SK-N-SH (cell line): ENCODE results near the gene CDK9. TPM values are rescaled to one million over a fixed set of nuclear protein-coding genes. Genes with fewer than 3 reads are reported as not detected.
A peak's percentile ranks its signal among the peaks of the same experiment; 100 is the strongest.

ENCODE experiments used
- CTCF ChIA-PET: fragments of 300-600, 350-600 bp; formaldehyde crosslinking; extraction: SDS; loops from one replicate; lab custom pipeline; 2021; lab: Yijun Ruan, JAX
- POLR2A ChIA-PET: fragments of 350-600 bp; sonication (Branson Sonifier 250); formaldehyde crosslinking; extraction: SDS; loops from one replicate; lab custom pipeline; 2020; ENCODE audit warnings: antibody characterized with exemption, inconsistent platforms; lab: Yijun Ruan, JAX
- DNase-seq: peaks from one replicate; pipeline ENCODE4 v3.0.0; 2012
- H2AFZ ChIP-seq: fragments of 200-600 bp; sonication (generic); 2 replicates; pipeline ENCODE4 v1.8.1; 2016; ENCODE audit warnings: antibody characterized with exemption, mild to moderate bottlenecking, low read depth
- H3F3A ChIP-seq: fragments of 200-600 bp; sonication (generic); replicated peaks from 2 replicates; pipeline ENCODE3; 2016; ENCODE audit warnings: antibody characterized with exemption, mild to moderate bottlenecking; ENCODE audit not compliant: insufficient read depth
- H3K27ac ChIP-seq, 2 experiments: fragments of 200-500 bp in 1 of 2; fragments of 200-600 bp in 1 of 2; sonication (Bioruptor generic) in 1 of 2; sonication (generic), shearing (Covaris generic) in 1 of 2; 2 replicates each; pipeline versions ENCODE4 v1.5.1 to v1.6.1; 2014 to 2016; ENCODE audit warnings: low read depth in 2 of 2, inconsistent platforms in 1 of 2, low read length in 1 of 2, mild to moderate bottlenecking in 1 of 2, mixed read lengths in 1 of 2
- H3K27me3 ChIP-seq: fragments of 200-600 bp; sonication (generic), shearing (Covaris generic); 2 replicates; pipeline ENCODE4 v1.6.1; 2016; ENCODE audit warnings: mixed run types; ENCODE audit not compliant: insufficient read depth
- H3K36me3 ChIP-seq, 2 experiments: fragments of 200-500 bp in 1 of 2; fragments of 200-600 bp in 1 of 2; sonication (Bioruptor generic) in 1 of 2; sonication (generic) in 1 of 2; replicated peaks in 1 of 2; 2 replicates each; pipeline versions ENCODE3 to v1.5.1; 2014 to 2016; ENCODE audit warnings: low read length in 1 of 2, mild to moderate bottlenecking in 1 of 2; ENCODE audit not compliant: insufficient read depth in 2 of 2, control insufficient read depth in 1 of 2
- H3K4me1 ChIP-seq, 2 experiments: fragments of 200-500 bp in 1 of 2; fragments of 200-600 bp in 1 of 2; sonication (Bioruptor generic) in 1 of 2; sonication (generic), shearing (Covaris generic) in 1 of 2; 2 replicates each; pipeline versions ENCODE4 v1.5.1 to v1.6.1; 2014 to 2016; ENCODE audit warnings: low read depth in 1 of 2, low read length in 1 of 2, mixed run types in 1 of 2; ENCODE audit not compliant: insufficient read depth in 2 of 2, control insufficient read depth in 1 of 2
- H3K4me2 ChIP-seq: fragments of 200-600 bp; sonication (generic), shearing (Covaris generic); 2 replicates; pipeline ENCODE4 v1.6.1; 2017; ENCODE audit warnings: mixed run types
- H3K4me3 ChIP-seq, 2 experiments: fragments of 200-500 bp in 1 of 2; fragments of 200-600 bp in 1 of 2; sonication (Bioruptor generic) in 1 of 2; sonication (generic), shearing (Covaris generic) in 1 of 2; 2 replicates each; pipeline versions ENCODE4 v1.5.1 to v1.8.1; 2014 to 2016; ENCODE audit warnings: low read depth in 2 of 2, inconsistent platforms in 1 of 2, low read length in 1 of 2, mild to moderate bottlenecking in 1 of 2, mixed read lengths in 1 of 2, moderate library complexity in 1 of 2
- H3K79me2 ChIP-seq: fragments of 200-600 bp; sonication (generic); 2 replicates; pipeline ENCODE4 v1.8.1; 2017; ENCODE audit warnings: mild to moderate bottlenecking; ENCODE audit not compliant: insufficient read depth
- H3K9ac ChIP-seq: fragments of 200-600 bp; sonication (generic); 2 replicates; pipeline ENCODE4 v1.6.1; 2017; ENCODE audit warnings: mixed run types
- H3K9me2 ChIP-seq: fragments of 200-600 bp; sonication (generic); 2 replicates; pipeline ENCODE4 v1.6.1; 2017; ENCODE audit warnings: mixed run types
- H3K9me3 ChIP-seq: fragments of 200-600 bp; sonication (generic); 2 replicates; pipeline ENCODE4 v1.6.1; 2017; ENCODE audit warnings: mixed run types, mild to moderate bottlenecking, moderate library complexity
- H4K20me1 ChIP-seq: fragments of 200-600 bp; sonication (generic); 2 replicates; pipeline ENCODE4 v1.6.1; 2017; ENCODE audit warnings: mild to moderate bottlenecking, mixed run types; ENCODE audit not compliant: insufficient read depth
- CHD2 ChIP-seq: fragments of 150-350 bp; IDR thresholded peaks from 2 replicates; pipeline ENCODE4 v1.6.1; 2018; ENCODE audit warnings: low read length; ENCODE audit not compliant: partially characterized antibody
- FOXJ3 ChIP-seq: sonication (generic); formaldehyde crosslinking; IDR thresholded peaks from 2 replicates; pipeline ENCODE4 v1.5.1; 2020; ENCODE audit warnings: mild to moderate bottlenecking, missing genetic modification reagents
- GATA2 ChIP-seq: sonication (generic); formaldehyde crosslinking; IDR thresholded peaks from 2 replicates; pipeline ENCODE4 v1.5.0; 2020; ENCODE audit warnings: mild to moderate bottlenecking, missing genetic modification reagents
- NFIC ChIP-seq: IDR thresholded peaks from 2 replicates; pipeline ENCODE4 v1.4.0; 2012; ENCODE audit warnings: borderline replicate concordance
- POLR2AphosphoS5 ChIP-seq: IDR thresholded peaks from 2 replicates; pipeline ENCODE4 v1.6.1; 2012; ENCODE audit warnings: low read depth, low read length
- RAD21 ChIP-seq: IDR thresholded peaks from 2 replicates; pipeline ENCODE4 v1.6.1; 2012; ENCODE audit warnings: mild to moderate bottlenecking, low read length
- RFX5 ChIP-seq: IDR thresholded peaks from 2 replicates; pipeline ENCODE4 v1.6.1; 2012; ENCODE audit warnings: mild to moderate bottlenecking, improper control_type of control experiment, low read length
- RXRA ChIP-seq: IDR thresholded peaks from 2 replicates; pipeline ENCODE4 v1.4.0; 2012; ENCODE audit warnings: low read depth, mild to moderate bottlenecking, borderline replicate concordance
- SIN3A ChIP-seq: IDR thresholded peaks from 2 replicates; pipeline ENCODE4 v1.6.1; 2012; ENCODE audit warnings: low read depth, mild to moderate bottlenecking, low read length, moderate library complexity, borderline replicate concordance
- SMC3 ChIP-seq: IDR thresholded peaks from 2 replicates; pipeline ENCODE4 v1.6.1; 2012; ENCODE audit warnings: low read depth, low read length, improper control_type of control experiment
- TAF1 ChIP-seq: IDR thresholded peaks from 2 replicates; pipeline ENCODE4 v1.6.1; 2012; ENCODE audit warnings: low read depth, mild to moderate bottlenecking, low read length, moderate library complexity, borderline replicate concordance
- TCF12 ChIP-seq: IDR thresholded peaks from 2 replicates; pipeline ENCODE4 v1.4.0; 2012
- YY1 ChIP-seq: IDR thresholded peaks from 2 replicates; pipeline ENCODE4 v1.4.0; 2012; ENCODE audit warnings: low read depth, mild to moderate bottlenecking
- WGBS: methylation state at CpG from one replicate; pipeline ENCODE4 v1.1.6; 2017; ENCODE audit warnings: low lambda C conversion rate; 5-methylcytosine and 5-hydroxymethylcytosine counted together
- polyA plus RNA-seq, 3 experiments: library from polyadenylated mRNA; depleted of rRNA; stranded (reverse); fragments of >200 nt; gene quantifications; 2 replicates each; pipeline ENCODE4 v1.2.3, GENCODE V29; 2012
- TF ChIP-seq, protein P1 (sequence below): IDR thresholded peaks from 2 replicates; pipeline ENCODE4 v1.4.0; 2012; ENCODE audit warnings: low read depth, borderline replicate concordance

The CDK9 gene
- polyA plus RNA-seq, 1 of the 3 experiments (the other 2 are of a cell fraction): 82.7 TPM

DNA sequence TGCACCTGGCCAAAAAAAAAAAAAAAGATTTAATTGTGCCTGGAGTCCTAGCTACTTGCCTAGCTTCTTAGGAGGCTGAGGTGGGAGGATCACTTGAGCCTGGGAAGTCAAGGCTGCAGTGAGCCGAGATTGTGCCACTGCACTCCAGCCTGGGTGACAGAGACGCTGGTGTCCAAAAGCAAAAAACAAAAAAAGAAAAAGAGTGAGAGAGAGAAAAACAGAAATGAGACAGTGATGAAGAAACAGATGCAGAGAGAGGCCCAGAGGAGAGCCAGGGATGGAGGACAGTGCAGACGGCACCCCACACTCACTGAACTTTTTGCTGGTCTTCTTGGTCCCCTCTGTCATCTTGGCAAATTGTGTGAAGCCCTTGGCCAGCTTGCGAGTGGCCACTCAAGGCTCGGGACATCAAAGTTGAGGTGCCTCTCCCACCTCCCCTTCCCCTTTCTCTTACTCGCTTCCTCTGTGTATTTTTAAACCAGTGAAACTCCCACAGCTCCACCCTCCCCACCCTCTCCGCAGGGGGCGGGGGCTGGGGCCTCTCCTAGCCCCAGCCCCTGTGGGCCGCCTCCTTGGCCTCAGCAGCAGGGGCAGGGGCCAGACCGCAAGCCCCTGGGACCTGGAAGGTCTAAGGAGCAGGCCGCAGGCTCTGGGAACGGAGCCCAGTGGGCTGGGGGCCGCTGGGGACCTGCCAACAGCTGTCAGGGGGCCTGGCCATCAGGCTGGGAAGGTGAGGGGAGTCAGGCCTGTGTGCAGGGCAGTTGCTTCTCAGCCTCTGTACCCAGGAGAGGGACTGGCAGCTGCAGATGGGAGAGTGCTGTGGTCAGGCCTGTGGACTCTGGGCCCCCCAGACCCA is 7.3 kb upstream of the CDK9 start, which contains the start of gene SH2D3C:
Gene SH2D3C (minus strand): TSS at position 387 of the 856 bp plus-strand sequence. CDS start 39 bp downstream, at position 348.
- ChIA-PET CTCF (interaction anchor here (0.6 to 4.5 kb wide), 5 partner anchors 15 to 92 kb away, joined by 3 to 19 read pairs (median 3); partner anchors contain the start of gene TOR2A), POLR2A (no interaction called here)
- H4K20me1 ChIP-seq: no peaks in the 10 kb centered on the region
- no peak for DNase-seq
- no peaks in the 10 kb centered on the region for H3K9me2 ChIP-seq
- no peak within 1 kb of the TSS for H3K9ac ChIP-seq
- TF ChIP-seq RAD21 (no peak), TAF1 (no peak), POLR2AphosphoS5 (no peak), CHD2 (no peak), RXRA (no peak), SIN3A (no peak), TCF12 (no peak), RFX5 (no peak), YY1 (no peak)
- no peaks in the 10 kb centered on the region for H3K27me3 ChIP-seq
- no peak within 1 kb of the TSS for H2AFZ ChIP-seq
- no peaks in the 10 kb centered on the region for H3F3A ChIP-seq
- WGBS: 79% methylated on average over 10 of the region's 13 CpGs
- H3K4me3 ChIP-seq: no peak within 1 kb of the TSS
- H3K36me3 ChIP-seq: no peaks in the 10 kb centered on the region
- peaks cover 0 to 18% of the 10 kb centered on the region in 2 experiments; a peak in 1 of 4 replicates for H3K4me1 ChIP-seq
- H3K79me2 ChIP-seq: no peaks in the 10 kb centered on the region
- no peak within 1 kb of the TSS for H3K4me2 ChIP-seq
- H3K9me3 ChIP-seq: no peaks in the 10 kb centered on the region
- no peak within 1 kb of the TSS; a peak in 1 of 4 replicates for H3K27ac ChIP-seq

DNA sequence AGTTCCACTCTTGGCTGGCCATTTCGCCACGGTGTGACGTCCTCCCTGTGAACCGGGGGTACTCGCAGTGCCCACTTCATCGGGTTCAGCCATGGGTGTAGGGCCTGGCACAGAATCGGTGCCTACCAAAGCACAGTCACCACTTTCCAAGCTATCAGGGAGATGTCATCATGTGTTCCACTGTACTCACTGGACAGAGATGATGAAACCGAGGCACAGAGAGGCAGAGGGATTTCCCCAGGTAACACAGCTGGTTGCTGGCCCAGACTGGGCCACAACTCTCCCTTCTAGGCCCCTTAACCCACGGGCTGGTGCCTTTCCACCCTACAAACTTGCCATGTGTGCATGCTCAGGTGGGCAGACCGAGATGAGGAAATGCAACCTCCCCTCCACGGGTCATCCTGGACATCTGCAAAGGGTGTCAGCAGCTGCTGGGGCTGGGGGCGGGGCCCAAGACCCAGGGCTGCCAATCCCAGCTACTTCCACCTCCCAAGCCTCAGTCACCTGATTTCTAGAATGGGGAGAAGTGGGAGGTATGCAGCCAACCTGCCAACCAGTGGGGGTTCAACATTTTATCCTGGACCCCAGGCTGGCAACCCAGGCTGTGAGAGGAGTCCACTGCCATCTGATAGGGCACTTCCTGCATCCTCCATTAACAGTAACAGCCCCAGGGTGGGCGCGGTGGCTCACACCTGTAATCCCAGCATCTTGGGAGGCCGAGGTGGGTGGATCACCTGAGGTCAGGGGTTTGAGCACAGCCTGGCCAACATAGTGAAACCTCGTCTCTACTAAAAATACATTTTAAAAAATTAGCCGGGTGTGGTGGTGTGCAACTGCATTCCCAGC is 6.5 kb upstream of the CDK9 start:
- no peaks in the 10 kb centered on the region for H3K79me2 ChIP-seq
- no peaks in the 10 kb centered on the region for H3K27me3 ChIP-seq
- no peak overlapping the region for H3K9ac ChIP-seq
- no peaks in the 10 kb centered on the region for H3F3A ChIP-seq
- peak; percentile 41 for DNase-seq
- no peak overlapping the region for H3K4me3 ChIP-seq
- no peaks in the 10 kb centered on the region for H3K36me3 ChIP-seq
- ChIA-PET CTCF (interaction anchor here (0.8 to 4.5 kb wide), 7 partner anchors 12 to 91 kb away, joined by 3 to 23 read pairs (median 4); partner anchors contain the start of gene TOR2A), POLR2A (no interaction called here)
- H3K9me3 ChIP-seq: no peaks in the 10 kb centered on the region
- no peak overlapping the region for H3K4me2 ChIP-seq
- H2AFZ ChIP-seq: no peak overlapping the region
- 86% methylated on average over 8 of the region's 17 CpGs for WGBS
- peaks cover 0 to 18% of the 10 kb centered on the region in 2 experiments; a peak in 1 of 4 replicates for H3K4me1 ChIP-seq
- TF ChIP-seq POLR2AphosphoS5 (no peak), RXRA (no peak), NFIC (no peak), SIN3A (no peak), FOXJ3 (CRISPR knock-in tag) (no peak), TCF12 (no peak), SMC3 (no peak), GATA2 (CRISPR knock-in tag) (no peak), CHD2 (no peak)
- TF ChIP-seq, protein P1, sequence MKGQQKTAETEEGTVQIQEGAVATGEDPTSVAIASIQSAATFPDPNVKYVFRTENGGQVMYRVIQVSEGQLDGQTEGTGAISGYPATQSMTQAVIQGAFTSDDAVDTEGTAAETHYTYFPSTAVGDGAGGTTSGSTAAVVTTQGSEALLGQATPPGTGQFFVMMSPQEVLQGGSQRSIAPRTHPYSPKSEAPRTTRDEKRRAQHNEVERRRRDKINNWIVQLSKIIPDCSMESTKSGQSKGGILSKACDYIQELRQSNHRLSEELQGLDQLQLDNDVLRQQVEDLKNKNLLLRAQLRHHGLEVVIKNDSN: no peak
- no peaks in the 10 kb centered on the region for H4K20me1 ChIP-seq
- no peak overlapping the region; a peak in 1 of 4 replicates for H3K27ac ChIP-seq
- H3K9me2 ChIP-seq: no peaks in the 10 kb centered on the region
